Hepatocyte (in vitro differentiated cells): ENCODE data around the gene SLC12A5.

Experiments used
- EZH2 ChIP-seq: fragments of 200-600 bp; sonication (generic); IDR thresholded peaks from 2 replicates; pipeline ENCODE4 v1.6.1; 2016; ENCODE audit warnings: antibody characterized with exemption, mild to moderate bottlenecking, borderline replicate concordance
- TF ChIP-seq, protein P1 (sequence below): fragments of 200-600 bp; sonication (generic); IDR thresholded peaks from 2 replicates; pipeline ENCODE4 v1.5.1; 2016; ENCODE audit warnings: antibody characterized with exemption, mild to moderate bottlenecking; ENCODE audit not compliant: poor library complexity

DNA sequence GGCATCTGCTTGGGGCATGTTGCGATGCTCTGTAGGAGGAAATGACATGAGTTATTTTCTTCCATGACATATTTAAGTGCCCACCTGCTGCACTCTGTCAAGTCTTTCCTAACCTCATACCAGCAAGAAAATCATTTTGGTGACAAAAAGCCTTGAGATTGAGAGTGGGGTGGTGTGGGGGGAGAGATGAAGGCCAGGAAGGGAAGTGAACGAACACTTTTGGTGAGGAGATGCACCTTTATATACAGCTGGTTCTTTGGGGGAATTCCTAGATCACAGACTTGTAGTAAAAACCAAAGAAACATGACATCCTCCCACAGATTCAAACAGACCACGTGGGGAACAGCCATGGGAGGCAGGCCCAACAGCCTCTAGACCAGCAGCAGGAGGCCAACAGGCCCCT lies 34.6 kb downstream of the SLC12A5 start:
- TF ChIP-seq, protein P1, sequence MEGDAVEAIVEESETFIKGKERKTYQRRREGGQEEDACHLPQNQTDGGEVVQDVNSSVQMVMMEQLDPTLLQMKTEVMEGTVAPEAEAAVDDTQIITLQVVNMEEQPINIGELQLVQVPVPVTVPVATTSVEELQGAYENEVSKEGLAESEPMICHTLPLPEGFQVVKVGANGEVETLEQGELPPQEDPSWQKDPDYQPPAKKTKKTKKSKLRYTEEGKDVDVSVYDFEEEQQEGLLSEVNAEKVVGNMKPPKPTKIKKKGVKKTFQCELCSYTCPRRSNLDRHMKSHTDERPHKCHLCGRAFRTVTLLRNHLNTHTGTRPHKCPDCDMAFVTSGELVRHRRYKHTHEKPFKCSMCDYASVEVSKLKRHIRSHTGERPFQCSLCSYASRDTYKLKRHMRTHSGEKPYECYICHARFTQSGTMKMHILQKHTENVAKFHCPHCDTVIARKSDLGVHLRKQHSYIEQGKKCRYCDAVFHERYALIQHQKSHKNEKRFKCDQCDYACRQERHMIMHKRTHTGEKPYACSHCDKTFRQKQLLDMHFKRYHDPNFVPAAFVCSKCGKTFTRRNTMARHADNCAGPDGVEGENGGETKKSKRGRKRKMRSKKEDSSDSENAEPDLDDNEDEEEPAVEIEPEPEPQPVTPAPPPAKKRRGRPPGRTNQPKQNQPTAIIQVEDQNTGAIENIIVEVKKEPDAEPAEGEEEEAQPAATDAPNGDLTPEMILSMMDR = no peak
- TF ChIP-seq EZH2 = no peak
